ENCODE data around the gene ULK4. TPM values are rescaled to one million over a fixed set of nuclear protein-coding genes. Genes with fewer than 3 reads are reported as not detected.

The ULK4 gene
- total RNA-seq, 1 experiment from 2014 or later, result 14.3 TPM

DNA sequence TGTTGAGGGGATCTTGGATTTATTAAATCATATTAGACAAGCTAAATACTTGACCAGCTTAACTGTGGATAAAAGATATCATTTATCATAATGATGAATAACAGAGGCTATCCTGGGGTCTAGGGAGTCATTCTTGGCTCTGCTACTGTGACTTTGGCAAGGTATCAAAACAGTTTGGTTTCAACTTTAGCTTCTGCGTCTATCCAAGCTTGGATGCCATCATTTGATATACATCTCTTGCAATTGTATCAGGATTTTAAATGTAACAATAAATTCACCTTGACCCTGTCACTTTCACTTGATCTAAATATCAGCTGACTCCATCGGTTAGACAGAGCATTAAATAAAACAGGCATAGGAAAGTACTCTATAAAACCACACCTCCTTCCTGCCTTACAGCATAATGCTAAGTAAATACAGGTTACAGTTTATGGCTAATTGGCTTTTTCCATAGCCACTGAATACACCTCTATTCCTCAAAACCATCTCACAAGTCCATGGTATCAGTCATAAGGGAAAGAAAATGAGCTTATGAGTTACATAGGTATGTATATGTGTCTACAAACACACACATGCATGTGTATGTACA lies 499.7 kb downstream of the ULK4 start:
- CTCF ChIA-PET, result no interaction called here

DNA sequence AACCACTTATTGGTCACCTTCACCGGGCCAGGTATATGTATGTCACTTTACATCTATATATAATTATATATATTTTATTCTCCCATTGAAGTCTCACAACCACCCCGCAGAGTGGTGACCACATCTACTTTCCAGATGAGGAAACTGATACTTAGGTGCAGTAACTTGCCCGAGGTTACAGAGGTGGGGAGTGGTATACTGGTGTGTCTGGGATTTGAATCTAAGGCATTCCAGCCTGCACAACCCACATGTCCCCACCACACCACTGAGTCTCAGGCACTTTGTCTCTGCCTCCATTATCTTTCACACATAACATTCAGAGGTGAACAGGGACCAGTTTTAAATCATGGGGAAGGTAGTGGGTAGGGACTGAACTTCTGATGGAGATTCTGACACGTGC lies 501.2 kb downstream of the ULK4 start:
- no peak for DNase-seq (ENCODE audit: low read depth, low spot score)
- intact Hi-C loops (cut with micrococcal nuclease; ENCODE audit: unreplicated experiment) (no loop called here), in situ Hi-C loops (cut with HindIII; ENCODE audit: low pct_unique_long_range_greater_than_20kb, low sequenced_read_pairs) (no loop called here)
- TF ChIP-seq TCF7L2 (IDR thresholded peaks at IDR 0.05; ENCODE audit: low read depth, low read length) (no peak), POLR2AphosphoS5 (IDR thresholded peaks at IDR 0.05; ENCODE audit: low read depth, low read length) (no peak), SIN3A (IDR thresholded peaks at IDR 0.05; ENCODE audit: borderline replicate concordance, insufficient read depth, low read depth, low read length) (no peak)
- TF ChIP-seq, protein P1, sequence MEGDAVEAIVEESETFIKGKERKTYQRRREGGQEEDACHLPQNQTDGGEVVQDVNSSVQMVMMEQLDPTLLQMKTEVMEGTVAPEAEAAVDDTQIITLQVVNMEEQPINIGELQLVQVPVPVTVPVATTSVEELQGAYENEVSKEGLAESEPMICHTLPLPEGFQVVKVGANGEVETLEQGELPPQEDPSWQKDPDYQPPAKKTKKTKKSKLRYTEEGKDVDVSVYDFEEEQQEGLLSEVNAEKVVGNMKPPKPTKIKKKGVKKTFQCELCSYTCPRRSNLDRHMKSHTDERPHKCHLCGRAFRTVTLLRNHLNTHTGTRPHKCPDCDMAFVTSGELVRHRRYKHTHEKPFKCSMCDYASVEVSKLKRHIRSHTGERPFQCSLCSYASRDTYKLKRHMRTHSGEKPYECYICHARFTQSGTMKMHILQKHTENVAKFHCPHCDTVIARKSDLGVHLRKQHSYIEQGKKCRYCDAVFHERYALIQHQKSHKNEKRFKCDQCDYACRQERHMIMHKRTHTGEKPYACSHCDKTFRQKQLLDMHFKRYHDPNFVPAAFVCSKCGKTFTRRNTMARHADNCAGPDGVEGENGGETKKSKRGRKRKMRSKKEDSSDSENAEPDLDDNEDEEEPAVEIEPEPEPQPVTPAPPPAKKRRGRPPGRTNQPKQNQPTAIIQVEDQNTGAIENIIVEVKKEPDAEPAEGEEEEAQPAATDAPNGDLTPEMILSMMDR (IDR thresholded peaks at IDR 0.05), result no peak
- TF ChIP-seq, protein P2, sequence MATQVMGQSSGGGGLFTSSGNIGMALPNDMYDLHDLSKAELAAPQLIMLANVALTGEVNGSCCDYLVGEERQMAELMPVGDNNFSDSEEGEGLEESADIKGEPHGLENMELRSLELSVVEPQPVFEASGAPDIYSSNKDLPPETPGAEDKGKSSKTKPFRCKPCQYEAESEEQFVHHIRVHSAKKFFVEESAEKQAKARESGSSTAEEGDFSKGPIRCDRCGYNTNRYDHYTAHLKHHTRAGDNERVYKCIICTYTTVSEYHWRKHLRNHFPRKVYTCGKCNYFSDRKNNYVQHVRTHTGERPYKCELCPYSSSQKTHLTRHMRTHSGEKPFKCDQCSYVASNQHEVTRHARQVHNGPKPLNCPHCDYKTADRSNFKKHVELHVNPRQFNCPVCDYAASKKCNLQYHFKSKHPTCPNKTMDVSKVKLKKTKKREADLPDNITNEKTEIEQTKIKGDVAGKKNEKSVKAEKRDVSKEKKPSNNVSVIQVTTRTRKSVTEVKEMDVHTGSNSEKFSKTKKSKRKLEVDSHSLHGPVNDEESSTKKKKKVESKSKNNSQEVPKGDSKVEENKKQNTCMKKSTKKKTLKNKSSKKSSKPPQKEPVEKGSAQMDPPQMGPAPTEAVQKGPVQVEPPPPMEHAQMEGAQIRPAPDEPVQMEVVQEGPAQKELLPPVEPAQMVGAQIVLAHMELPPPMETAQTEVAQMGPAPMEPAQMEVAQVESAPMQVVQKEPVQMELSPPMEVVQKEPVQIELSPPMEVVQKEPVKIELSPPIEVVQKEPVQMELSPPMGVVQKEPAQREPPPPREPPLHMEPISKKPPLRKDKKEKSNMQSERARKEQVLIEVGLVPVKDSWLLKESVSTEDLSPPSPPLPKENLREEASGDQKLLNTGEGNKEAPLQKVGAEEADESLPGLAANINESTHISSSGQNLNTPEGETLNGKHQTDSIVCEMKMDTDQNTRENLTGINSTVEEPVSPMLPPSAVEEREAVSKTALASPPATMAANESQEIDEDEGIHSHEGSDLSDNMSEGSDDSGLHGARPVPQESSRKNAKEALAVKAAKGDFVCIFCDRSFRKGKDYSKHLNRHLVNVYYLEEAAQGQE (IDR thresholded peaks at IDR 0.05; ENCODE audit: insufficient read depth in 1 of 2, low read depth in 2 of 2, low read length in 1 of 2), result no peak
- no peak overlapping the region for H3K27ac ChIP-seq (ENCODE audit: low read length)
- H3K36me3 ChIP-seq (ENCODE audit: control insufficient read depth, insufficient read depth, low read length), result no peaks in the 10 kb centered on the region
- no peaks in the 10 kb centered on the region for H3K9me3 ChIP-seq (ENCODE audit: control insufficient read depth, insufficient read depth, low read depth, low read length)
- no peak for ATAC-seq
- no peaks in the 10 kb centered on the region for H3K4me1 ChIP-seq (ENCODE audit: control insufficient read depth, insufficient read depth, low read length)
- CTCF ChIA-PET, result no interaction called here
- POLR2A ChIA-PET, result no interaction called here
- no peak overlapping the region for H3K4me3 ChIP-seq (ENCODE audit: low read depth in 2 of 2, low read length in 2 of 2)
- no TSS peak for BruUV-seq (replicated peaks)
- H3K27me3 ChIP-seq (ENCODE audit: control insufficient read depth, insufficient read depth, low read length), result no peaks in the 10 kb centered on the region

More for the DNA sequence above, 499.7 kb downstream of the ULK4 start:
- Histone ChIP-seq H3K36me3 (ENCODE audit: control insufficient read depth, insufficient read depth, low read length) (no peaks in the 10 kb centered on the region), H3K4me1 (ENCODE audit: control insufficient read depth, insufficient read depth, low read length) (no peaks in the 10 kb centered on the region), H3K27me3 (ENCODE audit: control insufficient read depth, insufficient read depth, low read length) (no peaks in the 10 kb centered on the region), H3K9me3 (ENCODE audit: control insufficient read depth, insufficient read depth, low read depth, low read length) (no peaks in the 10 kb centered on the region), H3K4me3 (ENCODE audit: low read depth in 2 of 2, low read length in 2 of 2) (no peak overlapping the region), H3K27ac (ENCODE audit: low read length) (no peak overlapping the region)
- in situ Hi-C loops (cut with HindIII; ENCODE audit: low pct_unique_long_range_greater_than_20kb, low sequenced_read_pairs), result no loop called here
- no TSS peak for BruUV-seq (replicated peaks)
- POLR2A ChIA-PET, result no interaction called here
- DNase-seq (ENCODE audit: low read depth, low spot score) (no peak), ATAC-seq (no peak)
- TF ChIP-seq TCF7L2 (IDR thresholded peaks at IDR 0.05; ENCODE audit: low read depth, low read length) (no peak), POLR2AphosphoS5 (IDR thresholded peaks at IDR 0.05; ENCODE audit: low read depth, low read length) (no peak), SIN3A (IDR thresholded peaks at IDR 0.05; ENCODE audit: borderline replicate concordance, insufficient read depth, low read depth, low read length) (no peak)
- TF ChIP-seq, protein P2 (IDR thresholded peaks at IDR 0.05; ENCODE audit: insufficient read depth in 1 of 2, low read depth in 2 of 2, low read length in 1 of 2), result no peak
- TF ChIP-seq, protein P1 (IDR thresholded peaks at IDR 0.05), result no peak
- intact Hi-C loops (cut with micrococcal nuclease; ENCODE audit: unreplicated experiment), result no loop called here
